HL-60/S4 treated with retinoic acid at 250 ng/mL for 4 days and 3 days (cell line): Measurements from ENCODE around the gene MAPT.
"Not testable (repeated sequence)": the region's sequence is repeated elsewhere in the genome, so short reads cannot be mapped to it uniquely, and the experiment has no call there.

Experiments used
- in situ Hi-C: fragments of 300-500 bp; cut with MboI; formaldehyde crosslinking; loops from 2 replicates; pipeline ENCODE4 v1.7.0; 2022; ENCODE audit warnings: low sequenced_read_pairs

Gene MAPT

DNA sequence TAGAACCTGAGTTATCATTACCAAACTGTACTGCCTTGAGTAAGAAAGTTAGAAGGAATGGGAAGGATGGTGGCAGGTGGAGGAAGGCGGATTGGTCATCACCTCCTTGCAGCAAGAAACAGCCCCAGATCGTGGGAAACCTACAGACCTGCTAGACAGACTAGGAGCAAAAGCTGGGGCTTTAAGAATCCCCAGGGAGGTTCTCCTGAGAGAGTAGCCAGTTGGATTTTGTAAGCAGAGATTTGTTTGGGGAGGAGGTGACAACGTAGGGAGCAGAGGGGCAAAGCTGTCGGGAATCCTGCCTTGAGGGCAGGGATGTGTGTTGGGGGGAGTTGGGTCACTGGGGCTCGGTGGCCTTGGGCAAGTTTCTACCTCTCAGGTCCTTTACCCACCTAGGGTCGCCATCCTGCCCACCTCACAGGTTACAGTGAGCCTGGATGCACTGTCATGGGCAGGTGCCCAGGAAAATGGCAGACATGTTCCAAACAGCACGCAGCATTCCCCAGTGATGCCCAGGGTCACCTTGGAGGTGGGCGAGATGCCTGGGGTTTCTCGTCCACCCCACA is 55.5 kb downstream of the MAPT start:
- in situ Hi-C loops, result no loop called here

DNA sequence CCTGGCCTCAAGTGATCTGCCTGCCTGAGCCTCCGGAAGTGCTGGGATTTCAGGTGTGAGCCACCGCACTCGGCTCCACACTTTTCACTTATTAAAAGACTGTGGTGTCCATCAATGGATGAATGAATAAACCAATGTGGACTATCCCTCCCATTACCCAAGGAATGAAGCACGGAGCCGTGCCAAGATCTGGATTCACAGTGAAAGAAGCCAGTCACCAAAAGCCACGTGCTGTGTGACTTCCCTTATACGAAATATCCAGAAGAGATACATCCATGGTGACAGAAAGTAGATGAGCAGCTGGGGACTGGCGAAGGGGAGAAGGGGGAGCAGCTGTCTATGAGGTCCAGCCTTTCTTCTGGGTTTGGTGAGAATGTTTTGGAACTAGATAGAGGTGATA is 56.5 kb downstream of the MAPT start:
- in situ Hi-C loops, result no loop called here

DNA sequence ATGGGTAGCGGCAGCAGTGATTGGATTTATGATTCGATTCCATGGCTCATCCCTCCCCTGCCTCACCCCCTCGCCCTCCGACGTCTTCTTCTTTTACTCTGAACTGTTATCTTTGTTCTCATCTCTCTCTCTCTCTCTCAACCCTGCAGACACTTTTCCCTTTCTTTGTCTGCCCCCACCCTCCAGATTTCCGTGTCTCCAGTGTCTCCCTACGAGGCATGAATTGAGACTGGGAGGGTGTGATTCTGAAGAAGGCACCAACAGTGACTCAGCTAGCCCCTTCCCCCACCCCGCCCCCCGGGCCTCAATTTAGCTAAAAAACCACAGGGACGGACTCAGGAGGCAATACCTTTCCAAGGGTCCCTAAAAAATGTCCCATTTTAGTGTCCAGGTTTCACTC is 57.0 kb downstream of the MAPT start:
- in situ Hi-C loops, result no loop called here

DNA sequence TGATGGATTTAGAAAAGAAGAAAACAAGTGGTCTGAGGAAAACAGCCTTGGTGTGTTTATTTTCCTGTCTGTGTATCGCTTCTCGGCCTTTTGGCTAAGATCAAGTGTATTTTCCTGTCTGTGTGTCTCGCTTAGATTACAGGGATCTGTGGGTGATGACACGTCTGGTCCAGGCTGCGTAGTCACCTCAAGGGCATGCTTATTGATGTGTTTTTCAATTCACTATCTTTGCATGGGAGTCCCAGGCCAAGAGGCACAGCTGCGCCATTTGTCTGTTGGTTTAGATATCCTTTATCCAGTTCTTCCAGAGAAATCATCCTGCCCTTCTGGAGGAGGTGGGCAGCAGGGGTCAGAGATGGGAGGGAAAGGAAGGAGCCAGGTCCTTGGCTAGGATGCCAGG is 57.6 kb downstream of the MAPT start:
- in situ Hi-C loops, result no loop called here

DNA sequence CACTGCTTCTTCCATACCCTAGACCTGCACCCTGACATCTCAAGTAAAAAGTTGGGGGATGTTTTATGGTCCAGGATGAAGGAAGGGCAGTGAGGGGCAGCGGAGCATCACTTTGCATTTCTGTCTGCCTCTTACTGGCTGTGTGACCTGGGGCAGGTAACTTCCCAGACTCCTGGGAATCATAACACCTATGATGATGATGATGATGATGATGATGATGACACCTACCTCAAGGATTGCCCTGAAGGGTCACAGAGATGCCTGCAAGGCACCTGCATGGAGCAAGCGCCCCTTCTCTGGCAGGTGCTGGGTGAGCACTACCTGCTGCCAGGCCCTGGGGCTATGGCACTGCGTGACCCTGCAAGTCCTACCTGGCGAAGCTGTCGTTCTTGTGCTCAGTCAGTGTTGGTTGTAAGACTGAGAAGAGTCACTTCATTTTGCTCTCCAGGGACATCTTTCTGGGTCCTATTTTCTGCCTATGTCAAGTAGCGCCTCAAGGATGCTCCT is 58.5 kb downstream of the MAPT start:
- in situ Hi-C loops, result no loop called here

DNA sequence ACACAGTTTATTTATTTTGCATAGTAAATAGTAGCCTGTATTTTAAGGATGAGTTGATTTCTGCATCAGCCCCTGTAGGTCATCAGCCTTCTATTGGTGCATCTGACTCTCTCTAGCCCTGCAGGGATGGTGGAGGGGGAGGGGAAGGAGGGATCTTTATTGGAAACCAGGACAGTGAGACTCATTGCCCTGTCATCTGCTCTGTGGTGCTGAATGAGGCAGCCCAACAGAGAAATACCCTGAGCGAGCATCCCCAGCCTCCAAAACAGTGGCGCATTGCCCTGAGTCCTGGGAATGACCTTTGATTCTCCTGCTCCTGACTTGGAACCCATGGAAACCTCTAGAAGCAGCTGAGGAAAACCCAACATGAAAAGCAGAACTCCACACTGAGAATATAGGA is 59.2 kb downstream of the MAPT start:
- in situ Hi-C loops, result no loop called here

DNA sequence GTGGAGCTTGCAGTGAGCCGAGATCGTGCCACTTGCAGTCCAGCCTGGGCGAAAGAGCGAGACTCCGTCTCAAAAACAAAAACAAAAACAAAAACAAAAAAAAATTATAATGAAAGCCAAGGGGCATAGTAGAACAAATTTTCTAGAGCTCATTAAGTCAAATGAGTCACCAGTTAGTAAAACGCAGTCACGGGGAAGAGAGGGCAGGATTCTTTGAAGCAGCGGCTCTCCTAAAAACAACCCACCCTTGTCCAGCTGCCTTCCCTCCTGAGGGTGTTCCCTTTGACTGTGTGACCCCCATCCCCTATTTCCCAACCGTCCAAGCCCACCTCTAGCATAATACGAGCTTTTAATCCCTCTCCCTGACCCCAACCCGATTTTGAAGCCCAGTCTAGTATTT is 60.6 kb downstream of the MAPT start:
- in situ Hi-C loops, result no loop called here

DNA sequence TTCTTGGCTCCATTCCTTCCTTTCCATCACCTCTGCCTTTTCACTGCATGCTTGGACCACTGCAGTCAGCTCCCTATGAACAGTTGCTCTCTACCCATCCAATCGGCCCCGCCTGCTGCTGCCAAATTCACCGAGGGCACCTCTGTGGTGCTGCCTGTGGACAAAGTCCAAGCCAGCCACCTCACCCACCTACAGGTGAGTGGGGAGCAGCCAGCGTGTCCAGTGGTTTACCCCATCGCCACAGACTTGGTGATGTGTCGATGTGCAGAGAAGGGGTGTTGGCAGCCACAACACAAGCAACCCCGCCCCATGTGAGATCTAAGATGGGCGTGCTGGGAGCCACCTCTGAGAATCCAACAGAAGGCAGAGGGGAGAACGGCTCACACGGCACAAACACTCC is 61.0 kb downstream of the MAPT start:
- in situ Hi-C loops, result no loop called here

DNA sequence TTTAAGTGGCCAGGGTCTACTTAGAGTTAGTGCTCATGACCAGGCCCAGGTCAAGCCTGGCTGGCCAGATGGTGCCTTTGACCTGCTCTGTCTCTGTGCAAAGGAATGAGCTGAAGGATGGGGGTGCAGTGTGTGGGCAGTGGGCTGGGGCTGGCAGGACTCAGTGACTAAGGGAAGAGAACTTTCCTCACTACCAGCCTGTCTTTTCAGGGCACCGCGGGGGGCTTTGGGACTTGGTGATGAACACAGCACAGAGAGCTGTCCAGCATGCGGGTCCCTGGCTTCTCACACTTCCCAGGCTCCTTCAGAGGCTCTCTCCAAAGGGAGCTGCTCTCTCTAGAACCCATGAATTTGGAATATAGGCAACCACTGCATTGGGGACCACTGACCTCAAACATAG is 61.7 kb downstream of the MAPT start:
- in situ Hi-C loops, result no loop called here

DNA sequence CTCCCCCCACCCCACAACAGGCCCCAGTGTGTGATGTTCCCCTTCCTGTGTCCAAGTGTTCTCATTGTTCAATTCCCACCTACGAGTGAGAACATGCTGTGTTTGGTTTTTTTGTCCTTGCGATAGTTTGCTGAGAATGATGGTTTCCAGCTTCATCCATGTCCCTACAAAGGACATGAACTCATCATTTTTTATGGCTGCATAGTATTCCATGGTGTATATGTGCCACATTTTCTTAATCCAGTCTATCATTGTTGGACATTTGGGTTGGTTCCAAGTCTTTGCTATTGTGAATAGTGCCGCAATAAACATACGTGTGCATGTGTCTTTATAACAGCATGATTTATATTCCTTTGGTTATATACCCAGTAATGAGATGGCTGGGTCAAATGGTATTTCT is 62.4 kb downstream of the MAPT start:
- in situ Hi-C loops, result not testable (repeated sequence)

DNA sequence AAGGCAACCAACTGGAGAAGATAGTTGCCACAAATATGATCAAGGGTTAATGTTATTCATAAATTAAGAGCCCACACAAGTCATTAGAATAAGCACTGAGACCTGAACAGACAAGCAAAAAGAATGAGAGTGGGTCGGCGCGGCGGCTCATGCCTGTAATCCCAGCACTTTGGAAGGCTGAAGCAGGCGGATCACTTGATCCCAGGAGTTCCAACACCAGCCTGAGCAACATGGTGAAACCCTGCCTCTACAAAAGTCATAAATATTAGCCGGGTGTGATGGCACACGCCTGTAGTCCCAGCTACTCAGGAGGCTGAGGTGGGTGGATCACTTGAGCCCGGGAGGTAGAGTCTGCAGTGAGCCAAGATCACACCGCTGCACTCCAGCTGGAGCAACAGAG is 64.0 kb downstream of the MAPT start:
- in situ Hi-C loops, result no loop called here

DNA sequence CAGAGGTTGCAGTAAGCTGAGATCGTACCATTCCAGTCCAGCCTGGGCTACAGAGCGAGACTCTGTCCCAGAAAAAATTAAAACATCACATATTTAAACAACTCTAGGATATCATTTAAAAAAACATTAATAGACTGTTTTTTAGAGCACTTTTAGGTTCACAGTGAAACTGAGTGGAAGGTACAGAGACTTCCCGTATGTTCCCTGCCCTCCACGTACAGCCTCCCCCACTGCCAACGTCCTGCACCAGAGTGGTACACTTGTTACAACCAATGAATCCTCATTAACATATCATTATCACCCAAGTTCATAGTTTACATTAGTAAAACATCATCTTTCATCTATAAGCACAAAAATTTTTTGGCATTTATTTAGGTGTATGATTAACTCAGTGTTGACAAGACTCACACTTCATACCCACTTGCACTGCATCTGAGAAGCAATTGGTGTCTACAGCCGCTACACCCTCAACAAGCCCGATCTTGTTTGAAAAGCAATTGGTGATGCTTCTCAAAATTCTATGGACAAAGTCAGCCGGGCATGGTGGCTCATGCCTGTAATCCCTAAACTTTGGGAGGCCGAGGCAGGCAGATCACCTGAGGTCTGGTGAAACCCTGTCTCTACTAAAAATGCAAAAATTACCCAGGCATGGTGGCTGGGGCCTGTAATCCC is 64.8 kb downstream of the MAPT start:
- in situ Hi-C loops, result no loop called here

DNA sequence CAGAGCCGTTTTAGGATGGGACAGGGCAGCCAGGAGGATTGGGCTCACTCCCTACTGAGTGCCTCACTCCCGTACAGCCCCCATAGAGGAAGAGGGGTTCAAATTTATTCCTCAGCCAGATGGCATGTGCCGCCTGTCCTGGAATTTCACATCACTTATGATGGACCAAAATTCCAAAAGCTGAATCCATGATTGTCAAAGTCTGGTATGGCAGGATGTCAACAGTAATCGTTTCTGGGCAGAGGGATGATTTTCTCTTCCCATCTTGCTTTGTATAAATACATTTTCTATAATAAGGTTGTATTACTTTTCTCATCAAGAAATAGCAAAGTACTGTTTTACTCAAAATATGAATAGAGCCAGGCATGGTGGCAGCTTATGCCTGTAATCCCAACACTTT is 66.0 kb downstream of the MAPT start:
- in situ Hi-C loops, result no loop called here

DNA sequence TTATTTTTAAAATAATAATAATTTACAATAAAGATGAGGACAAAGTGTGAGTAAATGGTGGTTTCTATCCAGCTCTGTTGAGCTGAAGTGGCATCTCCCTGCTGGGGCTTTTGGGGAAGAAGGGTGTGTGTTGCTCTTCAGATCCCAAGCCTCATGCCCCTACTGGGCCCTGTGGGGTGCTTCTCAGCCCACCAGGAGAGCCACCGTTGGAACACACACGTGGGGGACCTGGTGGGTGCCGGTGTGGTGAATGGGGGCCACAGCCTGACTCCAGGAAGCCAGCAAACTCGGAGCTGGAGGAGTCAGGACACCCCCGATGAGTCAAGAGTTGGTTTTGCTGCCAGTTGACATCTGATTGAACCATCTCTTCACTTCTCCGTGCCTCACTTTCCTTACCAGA is 66.9 kb downstream of the MAPT start:
- in situ Hi-C loops, result no loop called here

DNA sequence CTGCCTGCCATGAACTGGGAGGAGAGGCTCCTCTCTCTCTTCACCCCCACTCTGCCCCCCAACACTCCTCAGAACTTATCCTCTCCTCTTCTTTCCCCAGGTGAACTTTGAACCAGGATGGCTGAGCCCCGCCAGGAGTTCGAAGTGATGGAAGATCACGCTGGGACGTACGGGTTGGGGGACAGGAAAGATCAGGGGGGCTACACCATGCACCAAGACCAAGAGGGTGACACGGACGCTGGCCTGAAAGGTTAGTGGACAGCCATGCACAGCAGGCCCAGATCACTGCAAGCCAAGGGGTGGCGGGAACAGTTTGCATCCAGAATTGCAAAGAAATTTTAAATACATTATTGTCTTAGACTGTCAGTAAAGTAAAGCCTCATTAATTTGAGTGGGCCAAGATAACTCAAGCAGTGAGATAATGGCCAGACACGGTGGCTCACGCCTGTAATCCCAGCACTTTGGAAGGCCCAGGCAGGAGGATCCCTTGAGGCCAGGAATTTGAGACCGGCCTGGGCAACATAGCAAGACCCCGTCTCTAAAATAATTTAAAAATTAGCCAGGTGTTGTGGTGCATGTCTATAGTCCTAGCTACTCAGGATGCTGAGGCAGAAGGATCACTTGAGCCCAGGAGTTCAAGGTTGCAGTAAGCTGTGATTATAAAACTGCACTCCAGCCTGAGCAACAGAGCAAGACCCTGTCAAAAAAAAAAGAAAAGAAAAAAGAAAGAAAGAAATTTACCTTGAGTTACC is 68.0 kb downstream of the MAPT start:
- in situ Hi-C loops, result no loop called here

DNA sequence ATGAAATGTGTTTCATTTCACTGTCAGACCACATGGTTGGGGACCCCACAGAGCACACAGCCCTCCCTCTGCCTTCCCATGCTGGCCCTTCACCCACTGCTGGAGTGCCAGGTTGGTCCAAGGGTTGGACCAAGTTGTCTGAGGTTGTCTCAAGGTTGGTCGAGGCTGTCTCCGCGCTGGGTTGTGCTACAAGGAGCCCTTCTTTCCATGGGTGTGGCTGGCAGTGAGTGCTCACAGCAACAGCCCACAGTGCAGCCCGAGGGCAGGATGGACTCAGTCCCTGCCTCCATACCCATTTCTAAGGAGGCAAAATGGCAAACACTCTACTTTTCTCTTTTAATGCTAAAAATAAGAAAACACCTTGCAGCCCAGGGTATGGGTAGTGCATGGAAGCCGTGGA is 68.9 kb downstream of the MAPT start:
- in situ Hi-C loops, result no loop called here

DNA sequence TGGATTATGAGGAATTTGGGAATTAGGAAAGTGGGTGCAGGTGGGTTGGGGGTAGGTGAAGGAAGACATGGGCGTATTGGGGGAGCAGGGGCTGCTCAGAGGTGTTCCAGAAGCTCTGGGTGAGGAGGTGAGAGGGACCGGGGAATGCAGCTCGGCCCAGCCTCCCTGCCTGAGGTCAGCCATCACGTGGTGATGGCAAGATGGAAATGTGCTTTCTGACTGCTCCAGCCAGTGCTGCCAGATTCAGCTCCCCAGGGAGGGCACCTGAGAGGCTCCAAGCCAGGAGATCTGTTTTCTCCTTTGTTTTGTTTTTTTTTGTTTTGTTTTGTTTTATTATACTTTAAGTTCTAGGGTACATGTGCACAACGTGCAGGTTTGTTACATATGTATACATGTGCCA is 69.5 kb downstream of the MAPT start:
- in situ Hi-C loops, result no loop called here

DNA sequence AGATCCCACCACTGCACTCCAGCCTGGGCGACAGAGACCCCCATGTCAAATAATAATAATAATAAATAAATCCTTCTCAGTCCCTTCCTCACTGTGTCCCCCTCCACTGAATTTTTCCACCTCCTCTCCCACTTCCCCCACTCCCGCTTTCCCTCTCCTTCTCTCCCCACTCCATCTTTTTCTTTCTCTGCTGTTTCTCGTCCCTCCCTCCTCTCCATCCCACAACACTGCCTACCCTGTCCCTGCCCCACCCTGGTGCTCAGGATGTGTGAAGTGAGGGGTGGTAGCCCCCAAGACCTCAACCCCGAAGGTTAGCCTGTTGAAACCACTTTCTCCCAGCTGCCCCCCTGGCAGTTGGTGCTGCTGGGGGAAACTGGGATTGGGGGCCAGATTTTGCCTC is 70.3 kb downstream of the MAPT start:
- in situ Hi-C loops, result no loop called here

DNA sequence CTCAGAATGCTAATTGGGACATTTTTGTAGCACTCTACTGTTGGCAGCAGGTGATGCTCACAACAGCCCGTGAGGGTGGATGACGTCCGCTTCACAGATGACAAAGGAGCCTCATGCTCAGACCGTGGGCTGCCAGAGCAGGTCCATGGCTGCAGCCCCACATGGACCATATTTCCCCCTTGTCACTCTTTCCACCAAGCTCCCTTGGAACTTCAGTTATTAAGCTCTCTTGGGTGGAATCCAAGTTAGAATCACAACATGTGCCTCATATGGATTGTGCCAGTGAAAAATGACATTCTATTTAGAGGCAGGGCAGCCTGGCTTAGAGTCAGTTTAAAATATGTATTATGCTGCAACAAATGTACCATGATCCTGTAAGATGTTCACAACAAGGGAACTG is 71.5 kb downstream of the MAPT start:
- in situ Hi-C loops, result no loop called here

DNA sequence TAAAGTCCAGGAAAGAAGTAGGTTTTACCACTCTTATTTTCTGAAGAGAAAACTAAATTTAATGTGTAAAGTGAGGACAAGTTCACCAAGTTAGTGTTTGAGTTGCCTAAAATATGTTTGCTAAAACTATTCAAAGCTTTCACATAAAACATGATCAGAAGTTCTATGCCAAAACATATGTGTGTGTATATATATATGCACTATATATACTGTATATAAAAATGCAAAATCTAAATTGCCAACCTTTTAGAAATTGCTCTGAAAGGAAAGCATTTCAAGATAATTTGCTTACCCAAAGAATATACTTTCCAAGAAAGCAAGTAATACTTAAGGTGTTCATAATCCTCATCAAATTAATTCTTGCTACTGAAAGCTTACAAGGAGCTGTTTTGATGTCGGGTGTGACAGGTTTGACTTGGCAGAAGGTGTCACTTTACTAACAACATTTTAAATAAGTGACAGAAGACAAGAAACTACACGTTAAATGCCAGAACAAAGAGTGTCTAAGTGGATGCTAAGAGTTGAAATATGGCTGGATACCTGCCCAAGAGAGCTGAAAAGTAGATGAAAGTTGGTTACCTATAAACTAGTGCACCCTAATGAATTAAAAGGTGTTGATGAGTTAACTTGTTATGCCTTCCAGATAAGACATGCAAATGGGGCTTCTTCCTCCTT is 72.4 kb downstream of the MAPT start:
- in situ Hi-C loops, result no loop called here

DNA sequence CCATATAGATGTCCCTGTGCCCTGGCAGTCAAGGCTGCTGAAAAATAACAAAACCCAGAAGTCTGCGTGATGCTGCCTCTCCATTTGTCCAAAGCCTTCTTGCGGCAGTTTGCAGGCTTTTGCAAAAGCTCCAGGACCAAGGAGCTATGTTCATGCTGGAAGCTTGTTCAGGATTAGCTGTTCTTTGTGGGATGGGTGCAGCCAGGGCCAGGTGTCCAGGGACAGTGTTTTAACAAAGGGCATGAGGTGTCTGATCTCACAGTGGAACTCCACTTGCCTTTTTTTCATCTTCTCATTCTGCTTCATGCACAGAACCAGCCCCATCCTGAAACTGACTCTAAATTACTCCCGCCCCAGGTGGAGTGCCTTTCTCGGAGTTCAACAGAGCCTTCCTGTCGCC is 73.0 kb downstream of the MAPT start:
- in situ Hi-C loops, result no loop called here

DNA sequence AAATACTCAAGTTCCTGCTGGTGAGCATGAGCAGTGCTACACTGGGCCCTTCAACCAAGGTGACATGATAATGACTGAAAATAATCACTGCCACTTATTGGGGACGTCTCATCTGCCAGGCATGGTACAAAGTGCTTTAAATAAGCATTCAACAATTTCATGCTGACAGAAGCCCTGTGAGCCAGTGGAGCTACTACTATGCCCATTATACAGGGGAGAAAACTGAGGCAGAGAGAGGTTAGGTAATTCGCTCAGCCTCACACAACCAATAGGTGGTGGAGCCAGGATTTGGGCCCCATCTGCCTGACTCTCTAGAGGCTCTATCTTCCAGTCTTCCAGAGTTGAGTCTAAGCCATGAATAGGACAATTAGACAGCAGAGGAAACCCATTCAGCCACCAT is 74.4 kb downstream of the MAPT start:
- in situ Hi-C loops, result no loop called here
